Middle frontal gyrus (tissue), 1 donor: ENCODE data around the gene MTMR1.
A peak's percentile ranks its signal among the peaks of the same experiment; 100 is the strongest.

Experiments used
- DNase-seq: peaks from one replicate; pipeline ENCODE4 v3.0.0-alpha.2; 2015; ENCODE audit warnings: low spot score; ENCODE audit errors: extremely low spot score

The MTMR1 gene

DNA sequence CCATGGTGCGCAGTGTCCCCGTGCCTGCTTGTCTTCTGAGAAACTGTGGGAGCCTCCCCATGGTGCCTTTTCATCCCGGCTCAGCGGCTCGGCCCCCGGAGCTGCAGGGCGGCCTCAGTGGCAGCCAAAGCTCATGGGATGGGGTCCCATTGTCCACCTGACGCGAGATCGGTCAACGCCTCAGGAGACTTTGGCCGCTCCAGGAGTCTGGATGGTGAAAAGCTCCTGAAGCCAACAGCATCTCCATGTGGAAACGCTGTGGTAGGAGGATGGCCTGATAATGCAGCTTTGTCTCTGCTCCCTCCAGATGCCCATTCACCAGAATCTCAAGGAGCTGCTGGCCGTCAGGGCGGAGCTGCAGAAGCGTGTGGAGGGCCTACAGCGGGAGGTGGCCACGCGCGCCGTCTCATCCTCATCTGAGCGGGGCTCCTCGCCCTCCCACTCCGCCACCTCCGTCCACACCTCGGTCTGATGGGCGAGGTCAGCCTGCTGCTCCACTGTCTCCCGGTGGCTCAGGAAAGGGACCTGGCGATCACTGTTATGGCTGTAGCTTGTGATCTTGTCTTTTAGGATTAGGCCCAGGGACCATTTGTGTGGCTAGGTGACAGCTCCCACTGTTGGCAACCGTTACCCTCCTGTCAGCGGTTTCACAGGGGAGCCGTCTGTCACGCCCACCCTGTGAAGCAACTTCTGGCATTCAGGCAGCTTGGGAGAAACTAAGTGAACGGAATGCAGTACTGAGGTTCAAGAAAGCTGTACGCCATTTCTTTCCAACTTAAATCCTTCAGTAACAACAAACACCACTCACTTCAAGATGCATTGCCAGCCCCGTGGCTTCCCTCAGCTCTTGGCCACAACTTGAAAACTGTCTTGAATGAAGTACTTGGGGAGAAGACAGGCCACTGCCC lies 69.3 kb downstream of the MTMR1 start:
- DNase-seq: no peak

DNA sequence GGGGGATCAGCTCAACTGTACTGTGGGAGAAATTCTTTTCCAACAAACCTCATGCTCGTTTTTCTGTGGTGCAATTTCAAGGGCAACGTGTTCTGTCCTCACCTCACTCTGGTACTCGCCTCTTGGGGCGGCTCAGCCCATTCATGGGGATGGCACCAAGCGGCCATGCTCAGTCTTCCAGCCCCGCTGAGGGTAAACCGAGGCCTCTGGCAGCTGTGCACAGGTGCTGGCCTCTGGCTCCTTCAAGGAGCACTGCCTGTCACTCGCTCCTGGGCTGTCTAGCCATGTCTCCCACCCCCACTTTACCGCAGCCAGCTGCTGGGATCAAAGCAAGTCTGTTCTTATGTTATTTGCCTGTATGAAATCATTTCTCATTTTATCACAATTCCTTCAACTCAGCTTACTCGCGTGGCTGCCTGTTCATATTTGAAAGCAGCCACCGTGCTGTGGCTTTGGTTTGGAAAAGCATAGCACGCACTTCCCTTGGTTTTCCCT lies 70.2 kb downstream of the MTMR1 start:
- DNase-seq: no peak

DNA sequence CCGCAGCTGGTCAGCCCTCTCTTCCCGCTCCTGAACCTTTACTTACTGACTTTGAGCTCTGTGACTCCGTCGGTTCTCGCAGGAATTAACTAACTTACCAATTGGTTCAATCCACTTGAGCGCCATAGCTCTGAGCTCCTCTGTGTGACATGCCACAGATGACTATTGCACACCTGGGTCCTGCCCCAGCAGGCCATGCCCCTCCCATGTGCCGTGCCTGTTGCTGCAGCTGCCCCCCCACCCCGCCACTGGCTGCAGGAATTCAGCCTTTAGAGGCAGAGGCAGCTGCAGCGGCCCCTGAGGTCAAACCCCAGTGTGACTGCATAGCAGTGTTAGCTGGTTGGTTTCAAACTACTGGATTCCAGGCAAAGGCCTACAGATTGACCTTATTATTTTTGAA lies 70.6 kb downstream of the MTMR1 start:
- DNase-seq: no peak

DNA sequence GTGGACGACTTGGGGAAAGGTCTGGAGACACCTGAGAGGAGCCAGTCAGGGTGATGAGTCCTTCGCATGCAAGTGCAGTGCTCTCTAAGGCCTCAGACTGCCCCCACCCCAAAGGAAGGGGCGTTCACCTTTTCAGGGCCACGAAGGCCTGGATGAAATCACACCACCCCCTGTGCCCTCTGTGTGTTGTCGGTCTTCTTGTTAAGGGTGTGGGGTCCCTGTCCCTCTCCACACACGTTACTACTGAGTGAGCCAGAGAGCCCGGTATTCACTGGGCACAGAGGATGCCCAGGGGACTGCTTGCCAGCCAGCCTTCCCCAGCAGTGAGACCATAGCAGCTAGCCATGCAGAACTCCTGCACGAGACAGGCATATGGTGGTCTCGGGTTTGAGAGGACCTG lies 72.0 kb downstream of the MTMR1 start:
- DNase-seq: no peak

DNA sequence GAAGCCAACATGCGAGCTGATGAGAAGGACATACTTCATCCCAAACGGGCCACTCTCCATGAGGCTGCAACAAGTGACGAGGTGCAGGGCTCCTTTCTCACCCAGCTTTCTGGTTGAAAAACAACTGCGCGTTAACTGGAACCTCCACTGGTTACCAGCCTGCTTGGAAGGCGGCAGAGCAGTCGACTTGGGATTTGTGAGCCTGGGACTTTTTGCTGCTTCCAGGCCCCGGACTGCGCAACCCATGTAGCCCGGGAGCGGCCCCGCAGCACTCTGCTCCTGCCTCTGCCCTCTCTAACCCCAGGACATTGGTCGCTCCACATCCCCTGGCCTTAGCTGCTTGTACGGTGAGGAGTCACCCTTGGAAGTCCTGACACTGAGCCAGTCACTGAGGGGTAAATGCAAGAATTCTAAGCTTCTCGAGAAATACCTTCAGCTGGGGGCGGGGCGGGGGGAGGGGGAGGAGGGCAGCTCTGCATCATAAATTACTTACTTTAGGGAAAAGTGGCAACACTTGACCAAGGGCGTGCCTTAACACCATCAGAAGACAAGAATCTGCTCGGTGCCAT lies 72.7 kb downstream of the MTMR1 start:
- no peak for DNase-seq

DNA sequence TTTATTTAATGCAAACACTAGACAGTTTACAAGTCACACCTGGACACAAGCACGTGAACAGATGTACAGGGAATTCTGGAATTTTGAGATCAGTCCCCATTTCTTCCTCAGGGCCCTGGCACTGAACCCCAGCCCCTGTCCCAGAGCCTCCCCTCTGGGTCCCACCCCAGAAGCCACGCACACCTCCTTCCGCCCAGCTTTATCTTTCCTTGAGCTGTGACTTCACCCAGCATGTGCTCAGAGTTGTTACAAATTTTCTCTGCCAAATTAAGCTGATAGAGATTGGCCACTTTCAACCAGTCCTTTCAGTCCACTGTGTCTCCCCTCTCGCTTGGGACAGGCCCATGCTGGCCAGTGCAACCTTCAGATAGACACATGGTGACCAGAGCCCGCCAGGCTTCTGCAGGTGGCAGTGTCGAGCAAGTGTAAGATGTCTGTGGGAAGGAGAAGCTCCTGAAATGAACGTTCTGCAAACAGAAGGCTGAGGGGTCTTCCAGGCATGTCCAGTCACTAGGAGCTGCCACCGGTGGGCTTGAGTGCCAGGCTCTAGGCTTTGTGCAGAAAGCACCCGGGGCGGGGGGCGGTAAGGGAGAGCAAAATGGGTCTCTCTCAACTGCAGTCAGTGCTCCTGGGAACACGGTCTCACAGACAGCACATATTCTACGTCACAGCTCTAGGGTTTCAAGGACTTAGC lies 73.3 kb downstream of the MTMR1 start:
- no peak for DNase-seq

DNA sequence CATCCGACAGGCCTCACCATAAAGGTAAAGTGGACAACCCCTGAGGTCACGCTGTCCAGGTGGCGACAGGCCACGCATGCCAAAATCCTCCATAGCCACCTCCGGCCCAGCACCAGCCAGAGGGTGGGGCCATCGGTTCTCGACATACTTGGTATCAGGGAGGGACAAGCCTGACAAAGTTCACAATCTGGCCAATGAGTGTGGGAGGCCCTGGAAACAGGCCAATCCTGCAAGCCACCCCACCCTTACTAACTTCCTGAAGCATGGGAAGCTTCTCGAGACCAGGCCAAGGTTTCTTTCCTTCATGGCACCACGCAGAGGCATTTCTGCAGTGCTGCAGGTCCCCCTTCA lies 73.8 kb downstream of the MTMR1 start:
- DNase-seq: no peak

DNA sequence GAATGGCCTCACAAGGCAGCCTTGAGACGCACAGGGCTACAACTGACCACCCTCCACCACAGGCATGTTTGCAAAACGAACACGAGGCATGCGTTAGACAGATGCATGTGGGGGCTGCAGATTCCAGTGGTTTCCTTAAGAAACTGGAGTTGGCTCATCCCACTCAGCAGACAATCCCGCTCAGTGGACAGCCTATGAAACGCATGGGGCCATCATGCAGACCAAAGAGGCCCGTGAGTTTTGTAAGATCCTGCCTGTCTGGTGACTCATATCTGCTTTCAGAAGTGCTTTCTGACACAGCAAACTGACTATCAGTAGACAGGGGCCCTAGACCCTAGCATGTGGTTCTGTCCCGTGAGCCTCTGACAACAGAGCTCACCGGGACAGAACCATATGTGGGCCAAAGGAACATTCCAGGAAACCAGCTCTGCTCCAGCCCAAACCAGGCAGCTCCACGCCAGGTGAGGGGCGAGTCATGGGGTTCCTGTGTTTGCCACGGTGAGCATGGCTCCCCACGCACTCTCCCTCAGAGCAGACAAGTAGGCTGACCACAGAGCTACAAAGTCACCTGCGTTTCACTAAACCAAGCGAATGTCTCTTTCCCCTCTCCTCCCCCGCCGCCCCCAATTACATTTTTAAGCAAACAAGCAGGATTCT lies 74.4 kb downstream of the MTMR1 start:
- DNase-seq: no peak

DNA sequence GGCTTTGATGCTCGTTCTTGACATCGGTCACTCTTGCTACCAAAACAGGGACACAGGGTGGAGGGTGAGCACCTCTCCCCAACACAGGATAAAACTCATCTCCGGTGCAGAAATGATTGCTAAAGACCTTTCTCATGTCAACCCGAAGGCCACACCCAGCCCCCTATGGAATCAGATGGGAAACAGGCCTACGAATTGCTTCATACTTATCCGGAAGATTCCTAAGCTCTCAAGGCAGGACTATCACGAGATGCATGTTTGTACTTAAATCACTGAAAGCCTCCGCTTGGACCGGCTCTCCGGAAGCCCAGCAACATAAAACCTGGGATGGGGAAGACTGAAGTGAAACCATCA lies 74.9 kb downstream of the MTMR1 start:
- DNase-seq: no peak

DNA sequence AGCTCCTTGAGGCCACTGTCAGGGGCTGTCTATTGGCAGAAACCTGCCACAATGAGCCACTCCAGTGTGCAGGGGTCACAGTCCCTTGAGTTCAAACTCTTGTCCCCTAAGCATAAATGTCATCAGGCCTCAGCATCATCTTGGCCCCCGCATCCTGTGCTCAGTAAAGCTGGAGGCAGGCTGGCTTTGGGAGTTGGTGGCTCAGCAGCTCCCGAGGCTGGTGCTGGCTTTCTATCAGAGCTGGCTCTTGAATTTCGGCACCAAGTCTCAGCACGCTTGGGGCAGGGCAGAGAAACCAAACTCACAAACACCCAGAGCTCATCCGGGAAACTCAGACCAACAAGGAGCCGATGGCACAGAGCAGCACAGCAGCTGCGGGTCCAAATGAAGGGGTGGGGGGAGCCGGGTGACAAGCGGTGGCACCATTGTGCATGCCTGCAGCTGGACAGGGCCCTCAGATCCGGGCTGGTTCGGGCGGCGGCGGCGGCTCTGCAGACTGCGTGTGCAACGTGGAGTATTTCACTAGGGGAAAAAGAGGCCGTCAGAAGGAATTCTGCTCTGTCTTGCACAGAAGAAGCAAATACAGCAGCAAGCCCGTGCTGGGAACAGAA lies 75.5 kb downstream of the MTMR1 start:
- DNase-seq: no peak

DNA sequence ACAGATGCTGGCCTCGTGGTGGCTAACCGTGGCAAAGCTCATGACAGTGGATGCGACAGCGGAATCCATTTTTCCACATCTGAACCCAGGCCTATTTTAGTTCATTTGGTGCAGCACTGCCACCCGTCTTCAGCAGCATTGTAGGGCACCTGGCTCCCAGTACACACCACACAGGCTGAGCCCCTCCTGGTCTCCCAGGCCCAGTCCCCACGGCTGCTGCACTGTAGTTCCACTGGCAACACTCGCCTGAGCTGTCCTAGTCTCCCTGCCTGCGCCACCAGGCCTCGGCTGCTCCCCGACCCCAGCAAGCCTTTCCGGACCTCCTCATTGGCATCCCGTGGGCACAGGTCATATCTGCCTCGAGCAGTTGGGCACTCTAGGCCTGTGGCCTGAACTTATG lies 76.2 kb downstream of the MTMR1 start:
- DNase-seq: no peak

DNA sequence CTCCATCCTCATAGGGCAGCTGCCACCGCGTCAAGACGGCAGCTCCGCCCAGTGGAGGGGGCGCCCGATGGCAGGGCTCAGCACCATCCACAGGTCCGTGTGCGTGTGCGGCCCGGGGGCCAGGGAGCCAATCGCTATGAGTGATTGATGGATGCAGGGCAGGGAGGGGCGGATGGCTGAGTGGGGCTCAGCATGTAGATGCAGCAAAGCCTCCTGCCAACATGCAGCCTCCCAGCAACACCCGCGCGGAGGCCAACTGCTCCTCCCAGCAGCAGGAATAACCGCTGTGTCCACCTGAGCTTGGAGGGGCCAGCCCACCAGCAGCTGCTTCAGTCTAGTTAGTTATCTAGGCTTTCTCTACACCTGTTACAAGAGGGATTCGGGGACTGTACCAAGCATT lies 77.4 kb downstream of the MTMR1 start:
- DNase-seq: no peak

DNA sequence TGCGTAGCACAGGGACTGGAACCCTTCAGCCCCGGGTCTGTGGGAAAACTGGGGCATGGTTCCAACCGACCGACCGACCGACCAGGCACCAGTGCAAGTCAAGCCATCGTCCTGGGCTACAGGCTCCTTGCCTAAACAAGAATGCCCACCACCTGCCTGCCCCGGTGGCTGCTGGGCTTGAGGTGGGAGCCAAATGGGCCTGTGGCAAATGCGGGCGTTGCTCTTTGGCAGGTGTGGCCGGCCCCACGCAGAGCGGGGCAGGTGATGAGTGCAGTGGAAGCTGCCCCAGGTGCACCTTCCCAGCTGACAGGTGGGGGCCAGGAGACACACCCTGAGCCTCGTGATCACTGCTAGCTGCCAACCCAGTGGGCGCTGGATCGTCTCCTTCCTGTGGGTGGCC lies 77.9 kb downstream of the MTMR1 start:
- no peak for DNase-seq

DNA sequence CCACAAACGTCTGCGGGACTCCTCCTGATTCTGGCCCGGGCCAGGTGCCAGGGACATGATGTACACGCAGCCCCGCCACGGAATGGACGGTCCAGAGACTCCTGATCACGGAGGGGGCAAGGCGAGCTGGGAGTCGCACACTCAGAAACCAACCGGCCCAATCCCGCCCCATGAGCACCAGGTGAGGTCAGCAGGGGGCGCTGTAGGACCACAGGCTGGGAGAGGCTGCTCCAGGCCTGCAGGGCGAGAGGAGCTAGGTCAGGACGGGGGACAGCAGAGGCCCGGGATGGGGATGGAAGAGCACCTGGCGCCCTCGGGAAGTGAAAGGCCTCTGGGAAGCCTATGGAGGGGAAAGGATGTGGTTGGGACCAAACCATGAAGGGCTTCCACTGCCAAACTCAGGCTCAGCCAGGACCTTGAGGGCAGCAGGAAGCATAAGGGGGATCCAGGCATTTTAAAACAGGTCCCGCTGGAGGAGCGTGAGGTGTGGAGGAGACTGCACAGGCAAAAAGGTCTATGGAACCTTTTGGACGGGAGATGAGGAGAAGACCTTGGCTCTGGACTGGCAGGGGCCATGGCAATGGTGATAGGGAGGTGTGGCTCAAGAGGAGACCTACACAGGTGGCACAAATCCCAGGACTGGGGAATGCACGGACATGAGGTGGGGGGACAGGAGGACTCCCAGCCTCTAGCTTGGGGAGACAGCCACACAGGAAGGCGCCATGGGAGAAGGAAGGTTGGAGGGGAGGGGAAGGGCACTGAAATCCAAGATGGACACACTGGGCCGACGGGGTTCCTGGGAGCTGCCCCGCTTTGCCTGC lies 79.2 kb downstream of the MTMR1 start:
- DNase-seq: peak; percentile 30

DNA sequence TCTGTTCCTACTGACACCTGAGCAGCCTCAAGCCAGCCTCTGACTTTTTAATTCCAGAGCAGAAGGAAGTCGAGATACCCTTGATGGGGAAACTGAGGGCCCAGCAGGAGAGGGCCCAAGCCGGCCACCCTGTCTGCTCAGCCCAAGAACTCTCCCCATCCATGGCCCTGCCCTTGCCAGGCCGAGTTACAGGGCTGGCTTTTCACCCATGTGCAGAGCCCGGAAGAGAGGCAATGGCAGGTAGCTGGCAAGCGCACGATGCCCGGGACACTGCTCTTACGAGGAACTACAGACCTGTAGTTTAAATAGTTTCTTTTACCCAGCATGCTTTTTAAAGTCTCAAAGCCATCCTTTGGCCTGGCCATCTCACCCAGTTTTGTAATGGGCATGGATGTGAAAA lies 79.9 kb downstream of the MTMR1 start:
- DNase-seq: no peak

DNA sequence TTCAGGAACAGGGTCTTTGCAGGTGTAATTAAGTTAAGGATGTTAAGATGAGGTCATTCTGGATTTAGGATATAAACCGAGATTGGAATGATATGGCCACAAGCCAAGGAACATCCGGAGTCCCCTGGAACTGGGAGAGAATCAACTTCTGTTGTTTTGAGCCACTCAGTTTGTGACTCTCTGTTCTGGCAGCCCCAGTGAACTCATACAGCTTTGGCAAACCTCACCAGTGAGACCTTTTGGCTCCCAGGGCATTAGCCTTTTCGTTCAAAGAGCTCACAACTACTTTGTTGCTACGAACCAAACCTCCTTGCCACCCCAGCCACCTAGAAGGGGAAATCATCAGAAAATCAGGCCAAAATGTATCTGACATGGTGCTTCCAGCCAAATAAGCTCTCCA lies 80.4 kb downstream of the MTMR1 start:
- no peak for DNase-seq

DNA sequence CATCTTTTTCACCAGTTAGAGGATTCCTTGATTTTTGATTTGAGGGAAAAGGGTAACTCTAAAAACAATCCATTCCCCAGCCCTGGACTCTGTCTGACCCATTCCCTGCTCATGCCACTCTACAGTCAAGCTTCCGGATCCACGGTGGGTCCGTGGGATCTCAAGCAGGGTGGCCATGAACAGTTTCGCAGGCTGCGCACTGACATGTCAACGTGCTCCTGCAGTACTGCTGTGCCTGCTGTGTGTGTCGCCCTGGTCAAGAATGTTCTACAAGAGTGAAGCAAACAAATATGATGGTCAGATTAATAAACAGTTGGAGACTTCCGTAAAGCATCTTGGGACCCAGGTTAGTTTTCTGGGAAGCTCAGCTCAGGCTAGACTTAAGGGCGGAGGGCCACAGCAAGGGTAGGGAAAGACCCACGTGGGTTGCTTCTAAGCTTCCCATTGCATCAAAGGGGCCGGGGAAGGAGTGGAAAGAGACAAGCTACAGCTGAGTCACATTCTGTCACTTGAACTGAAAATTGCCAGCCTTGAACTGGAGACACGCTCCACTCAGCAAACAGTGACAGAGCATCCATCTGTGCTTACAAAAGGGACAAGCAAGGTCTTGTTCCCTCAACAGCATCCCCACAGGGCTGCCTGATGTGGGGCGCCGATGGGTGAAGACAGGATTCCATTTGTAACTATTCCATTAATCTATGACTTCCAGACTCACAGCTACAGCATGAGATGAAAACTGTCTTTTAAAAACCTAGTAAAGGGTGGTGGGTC lies 81.8 kb downstream of the MTMR1 start:
- no peak for DNase-seq

DNA sequence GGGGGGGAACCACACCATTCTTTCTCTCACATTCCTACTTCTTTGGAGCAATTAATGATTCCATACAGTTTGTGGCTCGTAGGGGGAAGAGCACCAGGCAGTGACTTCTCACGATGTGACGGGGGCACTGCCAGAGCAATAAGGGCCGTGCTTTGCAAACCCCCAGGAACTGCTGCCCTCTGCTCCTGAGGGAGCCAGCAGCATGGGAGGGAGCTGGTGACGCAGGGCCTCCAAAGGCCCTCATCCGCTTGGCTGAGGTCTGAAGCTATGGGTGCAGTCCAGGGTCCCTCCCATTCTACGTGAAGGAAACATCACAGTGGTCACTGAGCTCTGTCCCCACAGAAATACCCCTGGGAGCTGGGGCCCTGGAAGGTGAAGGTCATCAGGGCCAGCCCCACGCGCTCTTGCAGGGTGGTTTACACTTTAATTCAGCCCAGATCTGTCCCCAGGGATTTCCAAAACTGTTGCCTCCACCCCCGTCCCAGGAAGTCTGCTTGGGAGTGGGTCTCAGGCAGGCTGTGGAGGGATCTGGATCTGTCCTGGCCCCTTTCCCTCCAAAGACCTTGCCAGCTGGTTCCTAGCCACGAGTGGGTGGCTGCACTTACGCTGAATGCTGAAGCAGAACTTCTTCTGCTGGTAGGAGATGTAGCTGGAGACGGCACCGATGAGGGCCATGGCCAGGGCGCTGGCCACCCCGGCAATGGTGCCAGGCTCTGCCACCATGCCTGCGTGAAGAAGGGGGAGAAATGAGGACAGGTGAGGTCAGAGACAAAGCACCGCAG lies 82.6 kb downstream of the MTMR1 start:
- no peak for DNase-seq

DNA sequence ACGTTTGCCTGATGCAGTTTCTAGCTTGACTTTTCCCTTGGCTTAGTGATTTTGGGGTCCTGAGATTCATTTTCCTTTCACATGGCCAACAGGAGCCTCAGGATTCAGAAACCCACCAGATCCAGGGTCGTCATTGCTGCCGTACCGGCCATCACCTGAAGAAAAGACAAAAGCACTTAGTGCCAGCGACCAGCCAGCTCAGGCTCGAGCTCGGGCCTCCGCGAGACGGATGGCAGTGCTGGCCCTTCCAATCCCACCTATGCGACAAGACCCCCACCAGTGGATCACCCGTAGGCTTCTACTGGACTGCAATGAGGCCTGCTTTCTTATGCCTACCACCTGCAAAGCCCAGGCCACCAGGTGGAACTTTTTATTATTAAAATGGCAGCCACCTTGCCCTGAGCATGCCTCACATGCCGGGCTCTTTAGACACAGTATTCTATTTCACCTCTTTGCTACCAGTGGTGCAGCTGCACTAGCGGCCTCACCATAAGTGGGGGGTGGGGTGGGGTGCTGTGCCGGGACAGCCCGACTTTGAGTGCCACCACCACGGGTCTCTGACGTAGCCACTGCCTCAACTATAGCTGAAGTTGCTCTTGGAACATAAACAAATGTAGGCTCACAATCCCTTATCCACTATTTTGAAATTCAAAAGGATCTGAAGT lies 84.3 kb downstream of the MTMR1 start:
- no peak for DNase-seq
